Measurements from ENCODE around the gene GNA14.

GNA14 gene

DNA sequence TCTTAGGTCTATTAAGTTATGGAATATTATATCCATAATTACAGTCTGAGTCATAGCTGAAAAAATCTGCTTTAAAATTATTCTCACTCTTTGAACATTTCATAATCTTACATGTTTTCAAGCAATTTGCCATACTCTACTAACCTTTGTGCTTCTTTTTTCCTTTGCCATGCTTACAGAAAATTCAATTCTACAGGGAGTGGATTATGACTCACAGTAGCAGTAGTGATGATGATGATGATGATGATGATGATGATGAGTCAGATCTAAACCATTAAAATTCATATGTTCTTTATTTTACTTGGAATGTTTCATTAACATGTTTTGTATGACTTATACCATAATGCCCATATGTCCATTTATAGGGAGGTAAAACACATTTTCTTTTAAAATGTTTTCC, 263.7 kb downstream of the GNA14 start:
- no peak for DNase-seq

- no peak for DNase-seq
These were observed 272.1 kb downstream of the GNA14 start for GRCh38 chr9:77375956-77376532.

- no peak for DNase-seq
These were observed 273.9 kb downstream of the GNA14 start for GRCh38 chr9:77374266-77374665.

Measured in SIG-M5 (cell line).